K562 (cell line): ENCODE measurements around the gene NACC1. TPM values are rescaled to one million over a fixed set of nuclear protein-coding genes. Genes with fewer than 3 reads are reported as not detected.
A peak's percentile ranks its signal among the peaks of the same experiment; 100 is the strongest.

Experiments
- CAMTA2 ChIP-seq: fragments of 250-450 bp; sonication (Bioruptor Pico); conservative IDR thresholded peaks from 2 replicates; pipeline ENCODE4 v1.5.1; 2022
- ETS1 ChIP-seq: conservative IDR thresholded peaks from 2 replicates; pipeline ENCODE4 v1.6.1; 2011; ENCODE audit warnings: low read depth, mild to moderate bottlenecking, low read length; ENCODE audit not compliant: control insufficient read depth
- FOSL1 ChIP-seq: fragments of 200-800 bp; sonication (Bioruptor generic); conservative IDR thresholded peaks from 2 replicates; pipeline ENCODE4 v1.6.1; 2016; ENCODE audit warnings: missing genetic modification characterization, missing compliant biosample characterization
- GABPA ChIP-seq: fragments of 200-800 bp; sonication (Bioruptor generic); conservative IDR thresholded peaks from 2 replicates; pipeline ENCODE4 v1.6.1; 2016; ENCODE audit warnings: low read depth, missing genetic modification characterization, missing compliant biosample characterization
- LEF1 ChIP-seq: fragments of 450-650 bp; IDR thresholded peaks from 2 replicates; pipeline ENCODE4 v1.6.1; 2016; ENCODE audit warnings: mild to moderate bottlenecking
- PTRF ChIP-seq: fragments of 450-650 bp; IDR thresholded peaks from 2 replicates; pipeline ENCODE4 v1.6.1; 2016; ENCODE audit warnings: mild to moderate bottlenecking, missing genetic modification characterization, missing compliant biosample characterization
- RCOR1 ChIP-seq, 2 experiments: IDR thresholded peaks; 2 replicates each; pipeline ENCODE4 v1.6.1; 2012; ENCODE audit warnings: low read depth in 2 of 2, low read length in 2 of 2, borderline replicate concordance in 1 of 2, improper control_type of control experiment in 1 of 2
- RREB1 ChIP-seq: fragments of 250-450 bp; sonication (Bioruptor Pico); IDR thresholded peaks from 2 replicates; pipeline ENCODE4 v1.4.0; 2020
- SMAD2 ChIP-seq: fragments of 150-350 bp; IDR thresholded peaks from 2 replicates; pipeline ENCODE4 v1.6.1; 2014; ENCODE audit warnings: low read depth, mild to moderate bottlenecking, low read length
- SP1 ChIP-seq: sonication (generic); formaldehyde crosslinking; IDR thresholded peaks from 2 replicates; pipeline ENCODE4 v1.8.1; 2022; ENCODE audit warnings: mild to moderate bottlenecking, missing genetic modification reagents
- TSHZ1 ChIP-seq: fragments of 250-450 bp; sonication (Bioruptor Pico); IDR thresholded peaks from 2 replicates; pipeline ENCODE4 v1.4.0; 2020; ENCODE audit warnings: mild to moderate bottlenecking, moderate library complexity
- YBX1 ChIP-seq: fragments of 450-650 bp; IDR thresholded peaks from 2 replicates; pipeline ENCODE4 v1.7.1; 2016; ENCODE audit warnings: mild to moderate bottlenecking
- ZFP91 ChIP-seq: sonication (generic); formaldehyde crosslinking; IDR thresholded peaks from 2 replicates; pipeline ENCODE4 v1.8.0; 2022; ENCODE audit warnings: mild to moderate bottlenecking, missing genetic modification reagents
- ZNF408 ChIP-seq: fragments of 250-450 bp; sonication (Bioruptor Pico); IDR thresholded peaks from 2 replicates; pipeline ENCODE4 v1.4.0; 2020; ENCODE audit warnings: low read depth, mild to moderate bottlenecking, moderate library complexity
- polyA plus RNA-seq, 8 experiments: library from polyadenylated mRNA; depleted of rRNA in 4 of 8; stranded (reverse) in 5 of 8; unstranded in 3 of 8; fragments of >200 nt; fragmentation: Nextera tagmentation in 2 of 8; fragmentation: Illumina TruSeq in 1 of 8; extraction: Ambion mirVana in 2 of 8; extraction: Trizol in 1 of 8; gene quantifications; 2 replicates each; pipeline versions ENCODE4 v1.2.1 to v1.2.3, GENCODE V29; 2011 to 2014; ENCODE audit warnings: inconsistent platforms in 1 of 8, missing spikeins in 1 of 8
- total RNA-seq, 7 experiments: library from RNA; depleted of rRNA in 6 of 7; stranded (reverse); fragments of >200 nt in 6 of 7; fragmentation: Illumina TruSeq in 2 of 7; extraction: Trizol in 2 of 7; gene quantifications; 2 replicates each; pipeline versions ENCODE4 v1.2.1 to v1.2.3, GENCODE V29; 2011 to 2021; ENCODE audit warnings: low replicate concordance in 1 of 7

The NACC1 gene
- total and polyA plus RNA-seq, 9 of the 15 experiments (the other 6 are each of a cell fraction or from before 2014, with no cell fraction given) = 0.04 to 96.6 (median 25.8) TPM

GRCh38 chr19:13155472-13156359 lies 37.7 kb downstream of the NACC1 start (continued):
- TF ChIP-seq TSHZ1 (CRISPR knock-in tag) (no peak), SP1 (no peak; the same call in 1 of the 2 replicates), ZNF408 (CRISPR knock-in tag) (no peak), RREB1 (no peak), CAMTA2 (CRISPR knock-in tag) (no peak), YBX1 (no peak), GABPA (peak; percentile 61), SMAD2 (no peak), LEF1 (no peak), FOSL1 (tag) (no peak; the same call in 1 of the 2 replicates), PTRF (tag) (no peak), ZFP91 (CRISPR knock-in tag) (peak; percentile 11; the same call in 1 of the 2 replicates), ETS1 (no peak; the same call in 1 of the 2 replicates), RCOR1 (IDR thresholded peaks at IDR 0.05; ENCODE audit: borderline replicate concordance in 1 of 2, low read depth in 2 of 2, low read length in 2 of 2) (no peak)
